GM23338 (cell line): ENCODE data around the gene MTR. TPM values are rescaled to one million over a fixed set of nuclear protein-coding genes. Genes with fewer than 3 reads are reported as not detected.

Experiments used
- ATAC-seq: fragments of 200-7000 bp; cut with Tn5 transposase; 3 replicates; pipeline ENCODE4 v1.9.1; 2020
- DNase-seq: peaks from one replicate; pipeline ENCODE4 v3.0.0-alpha.2; 2015; ENCODE audit warnings: low spot score
- H2AFZ ChIP-seq: fragments of 200-600 bp; sonication (generic); 2 replicates; pipeline ENCODE4 v1.8.0; 2016; ENCODE audit warnings: antibody characterized with exemption, mild to moderate bottlenecking, moderate library complexity
- H3F3A ChIP-seq: fragments of 200-600 bp; sonication (generic); replicated peaks from 2 replicates; pipeline ENCODE4 v1.8.0; 2017; ENCODE audit warnings: antibody characterized with exemption, mixed run types, low read depth
- H3K27ac ChIP-seq: fragments of 200-600 bp; sonication (generic); 2 replicates; pipeline ENCODE4 v1.6.1; 2016; ENCODE audit warnings: low read depth
- H3K27me3 ChIP-seq: fragments of 200-600 bp; sonication (generic); 2 replicates; pipeline ENCODE4 v1.8.0; 2016; ENCODE audit warnings: mild to moderate bottlenecking, mixed run types, moderate library complexity; ENCODE audit not compliant: insufficient read depth
- H3K36me3 ChIP-seq: fragments of 200-600 bp; sonication (generic); 2 replicates; pipeline ENCODE4 v1.8.0; 2016; ENCODE audit warnings: mild to moderate bottlenecking; ENCODE audit not compliant: insufficient read depth
- H3K4me1 ChIP-seq: fragments of 200-600 bp; sonication (generic); 2 replicates; pipeline ENCODE4 v1.8.0; 2016; ENCODE audit warnings: mild to moderate bottlenecking, moderate library complexity; ENCODE audit not compliant: insufficient read depth
- H3K4me2 ChIP-seq: fragments of 200-600 bp; sonication (generic); 2 replicates; pipeline ENCODE4 v1.7.1; 2017; ENCODE audit warnings: mixed run types
- H3K4me3 ChIP-seq: fragments of 200-600 bp; sonication (generic); 2 replicates; pipeline ENCODE4 v1.6.1; 2016; ENCODE audit warnings: mixed run types
- H3K79me2 ChIP-seq: fragments of 200-600 bp; sonication (generic); replicated peaks from 2 replicates; pipeline ENCODE4 v1.8.0; 2017; ENCODE audit warnings: mild to moderate bottlenecking; ENCODE audit not compliant: insufficient read depth
- H3K9me2 ChIP-seq: fragments of 200-600 bp; sonication (generic); 2 replicates; pipeline ENCODE4 v1.8.0; 2017; ENCODE audit not compliant: insufficient read depth
- H4K20me1 ChIP-seq: fragments of 200-600 bp; sonication (generic); replicated peaks from 2 replicates; pipeline ENCODE4 v1.8.0; 2017; ENCODE audit warnings: mild to moderate bottlenecking; ENCODE audit not compliant: insufficient read depth
- H3K27ac Mint-ChIP-seq: 2 replicates; pipeline ENCODE4 v1.8.0; 2020; ENCODE audit warnings: inconsistent platforms, mild to moderate bottlenecking, moderate library complexity, mixed read lengths
- H3K27me3 Mint-ChIP-seq: 3 replicates; pipeline ENCODE4 v1.8.0; 2022; ENCODE audit warnings: low read depth, mild to moderate bottlenecking, moderate library complexity, mixed read lengths, inconsistent platforms; ENCODE audit not compliant: insufficient read depth, poor library complexity
- H3K36me3 Mint-ChIP-seq: 3 replicates; pipeline ENCODE4 v1.8.0; 2021; ENCODE audit warnings: low read depth, mild to moderate bottlenecking, inconsistent platforms, moderate library complexity, mixed read lengths
- H3K4me1 Mint-ChIP-seq: 3 replicates; pipeline ENCODE4 v1.8.0; 2020; ENCODE audit warnings: mild to moderate bottlenecking, inconsistent platforms, mixed read lengths
- H3K4me3 Mint-ChIP-seq: 3 replicates; pipeline ENCODE4 v1.8.0; 2021; ENCODE audit warnings: moderate library complexity, mild to moderate bottlenecking, inconsistent platforms, mixed read lengths
- H3K9me3 Mint-ChIP-seq: 3 replicates; pipeline ENCODE4 v1.8.0; 2020; ENCODE audit warnings: moderate library complexity, mild to moderate bottlenecking, inconsistent platforms, mixed read lengths
- CREB1 ChIP-seq: fragments of 250-450 bp; sonication (Bioruptor Pico); IDR thresholded peaks from 2 replicates; pipeline ENCODE4 v1.5.0; 2020; ENCODE audit warnings: low read depth, mild to moderate bottlenecking, moderate library complexity
- EZH2 ChIP-seq: fragments of 200-600 bp; sonication (generic); IDR thresholded peaks from one replicate; pipeline ENCODE4 v1.8.0; 2017; ENCODE audit warnings: antibody characterized with exemption, mild to moderate bottlenecking, low read depth; ENCODE audit not compliant: unreplicated experiment
- EZH2phosphoT487 ChIP-seq: fragments of 200-600 bp; sonication (generic); IDR thresholded peaks from one replicate; pipeline ENCODE4 v1.8.1; 2018; ENCODE audit warnings: antibody characterized with exemption; ENCODE audit not compliant: unreplicated experiment
- JUNB ChIP-seq: IDR thresholded peaks from one replicate; pipeline ENCODE4 v1.6.1; 2016; ENCODE audit warnings: antibody characterized with exemption; ENCODE audit not compliant: unreplicated experiment
- NANOG ChIP-seq: IDR thresholded peaks from 2 replicates; pipeline ENCODE4 v1.6.1; 2016; ENCODE audit warnings: antibody characterized with exemption, borderline replicate concordance
- POLR2AphosphoS5 ChIP-seq: IDR thresholded peaks from 2 replicates; pipeline ENCODE4 v1.6.1; 2016; ENCODE audit warnings: antibody characterized with exemption, low read depth
- STAT1 ChIP-seq: IDR thresholded peaks from one replicate; pipeline ENCODE4 v1.6.1; 2016; ENCODE audit warnings: antibody characterized with exemption; ENCODE audit not compliant: unreplicated experiment
- ZNF114 ChIP-seq: fragments of 250-450 bp; sonication (Bioruptor Pico); IDR thresholded peaks from 2 replicates; pipeline ENCODE4 v1.5.0; 2020; ENCODE audit warnings: mild to moderate bottlenecking, moderate library complexity
- ZNF331 ChIP-seq: fragments of 250-450 bp; sonication (Bioruptor Pico); IDR thresholded peaks from 2 replicates; pipeline ENCODE4 v1.5.0; 2020; ENCODE audit warnings: low read depth, mild to moderate bottlenecking, moderate library complexity
- polyA plus RNA-seq: library from polyadenylated mRNA; unstranded; fragments of >200 nt; fragmentation: Nextera tagmentation; extraction: Ambion mirVana; gene quantifications from 2 replicates; pipeline ENCODE4 v1.2.1, GENCODE V29; 2016
- total RNA-seq: library from RNA; depleted of rRNA; stranded (reverse); fragments of >200 nt; shearing (Covaris generic); gene quantifications from 2 replicates; pipeline ENCODE4 v1.2.3, GENCODE V29; 2014
- TF ChIP-seq, protein P1 (sequence below): IDR thresholded peaks from 2 replicates; pipeline ENCODE4 v1.6.1; 2016; ENCODE audit warnings: antibody characterized with exemption
- TF ChIP-seq, protein P2 (sequence below), 2 experiments: fragments of 200-600 bp in 1 of 2; sonication (generic) in 1 of 2; conservative IDR thresholded peaks; 2 replicates each; pipeline versions ENCODE4 v1.5.1 to v1.6.1; 2016 to 2017; ENCODE audit warnings: antibody characterized with exemption in 2 of 2, low read depth in 2 of 2, mild to moderate bottlenecking in 2 of 2, moderate library complexity in 1 of 2
- TF ChIP-seq, protein P3 (sequence below): fragments of 250-450 bp; sonication (Bioruptor Pico); IDR thresholded peaks from 2 replicates; pipeline ENCODE4 v1.5.0; 2020; ENCODE audit warnings: mild to moderate bottlenecking, moderate library complexity

The MTR gene
- total and polyA plus RNA-seq, 2 experiments from 2014 or later = 6.4 to 20.0 TPM

DNA sequence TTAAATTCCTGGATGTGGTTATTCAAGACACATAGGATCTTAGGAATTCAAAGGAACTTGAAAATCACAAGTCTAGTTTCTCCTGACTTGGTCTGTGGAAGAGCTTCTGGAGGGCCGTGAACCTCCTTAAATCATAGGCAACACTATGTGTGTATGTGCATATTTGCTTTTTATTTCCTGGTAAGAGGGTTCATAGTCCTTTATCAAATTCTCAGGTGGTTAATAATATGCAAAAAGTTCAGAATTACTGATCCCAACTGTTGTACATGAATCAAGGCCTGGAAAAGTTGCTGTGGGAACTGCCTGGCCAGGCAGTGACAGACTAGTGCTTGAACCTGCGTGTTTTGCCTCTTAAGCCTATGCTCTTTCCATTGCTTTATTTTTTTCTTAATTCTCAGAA lies 12.9 kb downstream of the MTR start (continued):
- TF ChIP-seq EZH2 (no peak), POLR2AphosphoS5 (no peak), ZNF331 (CRISPR knock-in tag) (no peak), STAT1 (no peak)
- TF ChIP-seq, protein P1, sequence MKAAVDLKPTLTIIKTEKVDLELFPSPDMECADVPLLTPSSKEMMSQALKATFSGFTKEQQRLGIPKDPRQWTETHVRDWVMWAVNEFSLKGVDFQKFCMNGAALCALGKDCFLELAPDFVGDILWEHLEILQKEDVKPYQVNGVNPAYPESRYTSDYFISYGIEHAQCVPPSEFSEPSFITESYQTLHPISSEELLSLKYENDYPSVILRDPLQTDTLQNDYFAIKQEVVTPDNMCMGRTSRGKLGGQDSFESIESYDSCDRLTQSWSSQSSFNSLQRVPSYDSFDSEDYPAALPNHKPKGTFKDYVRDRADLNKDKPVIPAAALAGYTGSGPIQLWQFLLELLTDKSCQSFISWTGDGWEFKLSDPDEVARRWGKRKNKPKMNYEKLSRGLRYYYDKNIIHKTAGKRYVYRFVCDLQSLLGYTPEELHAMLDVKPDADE = no peak

DNA sequence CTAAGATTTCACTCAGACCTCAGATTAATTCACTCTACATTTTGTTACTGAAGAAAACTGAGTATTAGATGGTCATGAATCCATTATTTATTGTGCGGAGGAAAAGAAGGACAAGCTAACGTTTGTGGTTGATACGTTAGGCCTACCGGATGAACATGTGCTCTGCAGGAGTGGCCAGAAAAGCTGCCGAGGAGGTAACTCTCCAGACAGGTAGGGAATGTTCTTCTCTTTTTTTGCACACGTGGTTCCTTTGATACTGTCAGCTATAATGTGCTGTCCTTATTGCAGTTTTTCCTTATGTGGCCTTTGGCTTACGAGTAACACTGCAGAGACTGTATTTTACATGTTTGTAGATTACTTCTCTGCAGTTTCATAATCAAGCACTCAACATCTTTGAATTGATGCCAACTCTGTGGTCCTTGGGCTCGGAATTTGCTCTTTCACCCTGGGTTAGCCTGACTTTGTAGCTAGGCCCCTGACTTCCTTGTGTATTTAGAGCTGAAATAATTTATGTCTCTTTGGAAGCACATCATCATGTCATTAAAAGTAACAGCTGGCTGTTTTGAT lies 13.6 kb downstream of the MTR start:
- Histone ChIP-seq H3K27ac (no peak overlapping the region), H3K27me3 (no peaks in the 10 kb centered on the region), H4K20me1 (no peaks in the 10 kb centered on the region; the same call in 1 of the 2 replicates), H2AFZ (no peak overlapping the region), H3F3A (no peaks in the 10 kb centered on the region), H3K4me2 (no peak overlapping the region), H3K36me3 (peaks cover 7% of the 10 kb centered on the region; the same call in 1 of the 2 replicates), H3K4me3 (no peak overlapping the region), H3K4me1 (no peaks in the 10 kb centered on the region), H3K9me2 (no peaks in the 10 kb centered on the region), H3K79me2 (peaks cover 8% of the 10 kb centered on the region)
- Mint-ChIP-seq H3K27ac (no peak overlapping the region), H3K9me3 (no peaks in the 10 kb centered on the region), H3K27me3 (no peaks in the 10 kb centered on the region), H3K36me3 (peaks cover 20% of the 10 kb centered on the region), H3K4me1 (no peaks in the 10 kb centered on the region), H3K4me3 (no peak overlapping the region)
- ATAC-seq (no peak), DNase-seq (no peak)
- no peak for TF ChIP-seq JUNB
- TF ChIP-seq, protein P1 = no peak
- TF ChIP-seq EZH2phosphoT487 = no peak
- TF ChIP-seq, protein P2, sequence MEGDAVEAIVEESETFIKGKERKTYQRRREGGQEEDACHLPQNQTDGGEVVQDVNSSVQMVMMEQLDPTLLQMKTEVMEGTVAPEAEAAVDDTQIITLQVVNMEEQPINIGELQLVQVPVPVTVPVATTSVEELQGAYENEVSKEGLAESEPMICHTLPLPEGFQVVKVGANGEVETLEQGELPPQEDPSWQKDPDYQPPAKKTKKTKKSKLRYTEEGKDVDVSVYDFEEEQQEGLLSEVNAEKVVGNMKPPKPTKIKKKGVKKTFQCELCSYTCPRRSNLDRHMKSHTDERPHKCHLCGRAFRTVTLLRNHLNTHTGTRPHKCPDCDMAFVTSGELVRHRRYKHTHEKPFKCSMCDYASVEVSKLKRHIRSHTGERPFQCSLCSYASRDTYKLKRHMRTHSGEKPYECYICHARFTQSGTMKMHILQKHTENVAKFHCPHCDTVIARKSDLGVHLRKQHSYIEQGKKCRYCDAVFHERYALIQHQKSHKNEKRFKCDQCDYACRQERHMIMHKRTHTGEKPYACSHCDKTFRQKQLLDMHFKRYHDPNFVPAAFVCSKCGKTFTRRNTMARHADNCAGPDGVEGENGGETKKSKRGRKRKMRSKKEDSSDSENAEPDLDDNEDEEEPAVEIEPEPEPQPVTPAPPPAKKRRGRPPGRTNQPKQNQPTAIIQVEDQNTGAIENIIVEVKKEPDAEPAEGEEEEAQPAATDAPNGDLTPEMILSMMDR (conservative IDR thresholded peaks at IDR 0.05; ENCODE audit: low read depth in 2 of 2) = no peak
- no peak for TF ChIP-seq ZNF114 (CRISPR knock-in tag)
- no peak for TF ChIP-seq ZNF331 (CRISPR knock-in tag)
- no peak for TF ChIP-seq STAT1
- no peak for TF ChIP-seq EZH2
- TF ChIP-seq CREB1 (CRISPR knock-in tag) = no peak
- TF ChIP-seq NANOG = no peak
- TF ChIP-seq, protein P3, sequence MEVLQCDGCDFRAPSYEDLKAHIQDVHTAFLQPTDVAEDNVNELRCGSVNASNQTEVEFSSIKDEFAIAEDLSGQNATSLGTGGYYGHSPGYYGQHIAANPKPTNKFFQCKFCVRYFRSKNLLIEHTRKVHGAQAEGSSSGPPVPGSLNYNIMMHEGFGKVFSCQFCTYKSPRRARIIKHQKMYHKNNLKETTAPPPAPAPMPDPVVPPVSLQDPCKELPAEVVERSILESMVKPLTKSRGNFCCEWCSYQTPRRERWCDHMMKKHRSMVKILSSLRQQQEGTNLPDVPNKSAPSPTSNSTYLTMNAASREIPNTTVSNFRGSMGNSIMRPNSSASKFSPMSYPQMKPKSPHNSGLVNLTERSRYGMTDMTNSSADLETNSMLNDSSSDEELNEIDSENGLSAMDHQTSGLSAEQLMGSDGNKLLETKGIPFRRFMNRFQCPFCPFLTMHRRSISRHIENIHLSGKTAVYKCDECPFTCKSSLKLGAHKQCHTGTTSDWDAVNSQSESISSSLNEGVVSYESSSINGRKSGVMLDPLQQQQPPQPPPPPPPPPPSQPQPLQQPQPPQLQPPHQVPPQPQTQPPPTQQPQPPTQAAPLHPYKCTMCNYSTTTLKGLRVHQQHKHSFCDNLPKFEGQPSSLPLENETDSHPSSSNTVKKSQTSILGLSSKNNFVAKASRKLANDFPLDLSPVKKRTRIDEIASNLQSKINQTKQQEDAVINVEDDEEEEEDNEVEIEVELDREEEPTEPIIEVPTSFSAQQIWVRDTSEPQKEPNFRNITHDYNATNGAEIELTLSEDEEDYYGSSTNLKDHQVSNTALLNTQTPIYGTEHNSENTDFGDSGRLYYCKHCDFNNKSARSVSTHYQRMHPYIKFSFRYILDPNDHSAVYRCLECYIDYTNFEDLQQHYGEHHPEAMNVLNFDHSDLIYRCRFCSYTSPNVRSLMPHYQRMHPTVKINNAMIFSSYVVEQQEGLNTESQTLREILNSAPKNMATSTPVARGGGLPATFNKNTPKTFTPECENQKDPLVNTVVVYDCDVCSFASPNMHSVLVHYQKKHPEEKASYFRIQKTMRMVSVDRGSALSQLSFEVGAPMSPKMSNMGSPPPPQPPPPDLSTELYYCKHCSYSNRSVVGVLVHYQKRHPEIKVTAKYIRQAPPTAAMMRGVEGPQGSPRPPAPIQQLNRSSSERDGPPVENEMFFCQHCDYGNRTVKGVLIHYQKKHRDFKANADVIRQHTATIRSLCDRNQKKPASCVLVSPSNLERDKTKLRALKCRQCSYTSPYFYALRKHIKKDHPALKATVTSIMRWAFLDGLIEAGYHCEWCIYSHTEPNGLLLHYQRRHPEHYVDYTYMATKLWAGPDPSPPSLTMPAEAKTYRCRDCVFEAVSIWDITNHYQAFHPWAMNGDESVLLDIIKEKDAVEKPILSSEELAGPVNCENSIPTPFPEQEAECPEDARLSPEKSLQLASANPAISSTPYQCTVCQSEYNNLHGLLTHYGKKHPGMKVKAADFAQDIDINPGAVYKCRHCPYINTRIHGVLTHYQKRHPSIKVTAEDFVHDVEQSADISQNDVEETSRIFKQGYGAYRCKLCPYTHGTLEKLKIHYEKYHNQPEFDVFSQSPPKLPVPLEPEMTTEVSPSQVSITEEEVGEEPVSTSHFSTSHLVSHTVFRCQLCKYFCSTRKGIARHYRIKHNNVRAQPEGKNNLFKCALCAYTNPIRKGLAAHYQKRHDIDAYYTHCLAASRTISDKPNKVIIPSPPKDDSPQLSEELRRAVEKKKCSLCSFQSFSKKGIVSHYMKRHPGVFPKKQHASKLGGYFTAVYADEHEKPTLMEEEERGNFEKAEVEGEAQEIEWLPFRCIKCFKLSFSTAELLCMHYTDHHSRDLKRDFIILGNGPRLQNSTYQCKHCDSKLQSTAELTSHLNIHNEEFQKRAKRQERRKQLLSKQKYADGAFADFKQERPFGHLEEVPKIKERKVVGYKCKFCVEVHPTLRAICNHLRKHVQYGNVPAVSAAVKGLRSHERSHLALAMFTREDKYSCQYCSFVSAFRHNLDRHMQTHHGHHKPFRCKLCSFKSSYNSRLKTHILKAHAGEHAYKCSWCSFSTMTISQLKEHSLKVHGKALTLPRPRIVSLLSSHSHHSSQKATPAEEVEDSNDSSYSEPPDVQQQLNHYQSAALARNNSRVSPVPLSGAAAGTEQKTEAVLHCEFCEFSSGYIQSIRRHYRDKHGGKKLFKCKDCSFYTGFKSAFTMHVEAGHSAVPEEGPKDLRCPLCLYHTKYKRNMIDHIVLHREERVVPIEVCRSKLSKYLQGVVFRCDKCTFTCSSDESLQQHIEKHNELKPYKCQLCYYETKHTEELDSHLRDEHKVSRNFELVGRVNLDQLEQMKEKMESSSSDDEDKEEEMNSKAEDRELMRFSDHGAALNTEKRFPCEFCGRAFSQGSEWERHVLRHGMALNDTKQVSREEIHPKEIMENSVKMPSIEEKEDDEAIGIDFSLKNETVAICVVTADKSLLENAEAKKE (CRISPR knock-in tag) = no peak
